Naive thymus-derived CD4-positive, alpha-beta T cell (primary cell): Measurements from ENCODE around the gene USP54. TPM values are rescaled to one million over a fixed set of nuclear protein-coding genes. Genes with fewer than 3 reads are reported as not detected.
A peak's percentile ranks its signal among the peaks of the same experiment; 100 is the strongest.

Experiments
- ATAC-seq: fragments of 150-1000 bp; cut with Tn5 transposase; 2 replicates; pipeline ENCODE4 v1.10.0; 2021; ENCODE audit warnings: mild to moderate bottlenecking, moderate library complexity
- CTCF ChIA-PET: fragments of 350-600 bp; sonication (Branson Sonifier 250); formaldehyde crosslinking; loops from one replicate; lab custom pipeline; 2021; ENCODE audit warnings: antibody characterized with exemption; lab: Charles Lee
- POLR2A ChIA-PET: fragments of 350-600 bp; sonication (Branson Sonifier 250); formaldehyde crosslinking; loops from one replicate; lab custom pipeline; 2021; ENCODE audit warnings: antibody characterized with exemption, inconsistent platforms; lab: Charles Lee
- DNase-seq, 9 donors: peaks; one replicate each; pipeline versions ENCODE4 v3.0.0 to v3.0.0-alpha.2; 2020 to 2022; ENCODE audit warnings: mixed read lengths in 1 of 9
- H3K27ac ChIP-seq: one replicate; pipeline ENCODE4 v1.7.0; 2013; ENCODE audit warnings: mild to moderate bottlenecking, low read depth, low read length, moderate library complexity
- H3K27me3 ChIP-seq, 2 donors: one replicate each; pipeline ENCODE4 v1.7.0; 2013; ENCODE audit warnings: low read length in 2 of 2, mild to moderate bottlenecking in 2 of 2, moderate library complexity in 2 of 2; ENCODE audit not compliant: control insufficient read depth in 2 of 2, insufficient read depth in 2 of 2
- H3K36me3 ChIP-seq, 3 experiments: 1 replicate in 2 of 3; 2 replicates in 1 of 3; pipeline ENCODE4 v1.7.0; 2013; ENCODE audit warnings: low read length in 3 of 3, mild to moderate bottlenecking in 3 of 3, moderate library complexity in 1 of 3; ENCODE audit not compliant: insufficient read depth in 3 of 3, control insufficient read depth in 2 of 3
- H3K4me1 ChIP-seq, 2 donors: one replicate each; pipeline ENCODE4 v1.7.0; 2013; ENCODE audit warnings: low read length in 2 of 2, mild to moderate bottlenecking in 2 of 2, moderate library complexity in 1 of 2; ENCODE audit not compliant: control insufficient read depth in 2 of 2, insufficient read depth in 2 of 2
- H3K4me3 ChIP-seq: 2 replicates; pipeline ENCODE4 v1.7.0; 2013; ENCODE audit warnings: mild to moderate bottlenecking, low read length
- H3K9me3 ChIP-seq, 3 experiments: 1 replicate in 2 of 3; 2 replicates in 1 of 3; pipeline ENCODE4 v1.7.0; 2013; ENCODE audit warnings: low read length in 3 of 3; ENCODE audit not compliant: control insufficient read depth in 2 of 3
- H3K27ac Mint-ChIP-seq, 9 donors: one replicate each; pipeline ENCODE4 v1.8.0; 2020 to 2022; ENCODE audit warnings: mixed read lengths in 9 of 9, mild to moderate bottlenecking in 8 of 9, moderate library complexity in 5 of 9, inconsistent platforms in 2 of 9
- H3K27me3 Mint-ChIP-seq, 5 donors: one replicate each; pipeline ENCODE4 v1.8.0; 2021 to 2022; ENCODE audit warnings: mixed read lengths in 5 of 5, mild to moderate bottlenecking in 1 of 5
- H3K36me3 Mint-ChIP-seq, 5 donors: one replicate each; pipeline ENCODE4 v1.8.0; 2020 to 2022; ENCODE audit warnings: mixed read lengths in 5 of 5, mild to moderate bottlenecking in 3 of 5, inconsistent platforms in 1 of 5
- H3K4me1 Mint-ChIP-seq, 7 donors: one replicate each; pipeline ENCODE4 v1.8.0; 2020 to 2022; ENCODE audit warnings: mixed read lengths in 7 of 7, mild to moderate bottlenecking in 3 of 7, inconsistent platforms in 1 of 7
- H3K4me3 Mint-ChIP-seq, 10 donors: one replicate each; pipeline ENCODE4 v1.8.0; 2020 to 2022; ENCODE audit warnings: mild to moderate bottlenecking in 10 of 10, mixed read lengths in 10 of 10, moderate library complexity in 6 of 10, inconsistent platforms in 2 of 10
- H3K9me3 Mint-ChIP-seq, 11 donors: one replicate each; pipeline ENCODE4 v1.8.0; 2020 to 2022; ENCODE audit warnings: mixed read lengths in 11 of 11, mild to moderate bottlenecking in 4 of 11, inconsistent platforms in 1 of 11, moderate library complexity in 1 of 11
- intact Hi-C, 2 donors: fragments of 100-400 bp; cut with micrococcal nuclease; formaldehyde crosslinking; loops; one replicate each; pipeline ENCODE4 v1.15.1; 2023
- polyA plus RNA-seq, 2 donors: library from polyadenylated mRNA; unstranded; fragments of 300-500 nt; fragmentation: Illumina TruSeq; gene quantifications; one replicate each; pipeline ENCODE4 v1.2.3, GENCODE V29; 2021
- total RNA-seq, 6 experiments: library from RNA in 5 of 6; stranded (reverse) in 5 of 6; gene quantifications; 1 replicate in 5 of 6; 2 replicates in 1 of 6; pipeline ENCODE4 v1.2.3 and lab custom pipeline; 2021 to 2026

Gene USP54
- total and polyA plus RNA-seq, 7 experiments from 2014 or later = 0.41 to 6.7 (median 3.0) TPM

DNA sequence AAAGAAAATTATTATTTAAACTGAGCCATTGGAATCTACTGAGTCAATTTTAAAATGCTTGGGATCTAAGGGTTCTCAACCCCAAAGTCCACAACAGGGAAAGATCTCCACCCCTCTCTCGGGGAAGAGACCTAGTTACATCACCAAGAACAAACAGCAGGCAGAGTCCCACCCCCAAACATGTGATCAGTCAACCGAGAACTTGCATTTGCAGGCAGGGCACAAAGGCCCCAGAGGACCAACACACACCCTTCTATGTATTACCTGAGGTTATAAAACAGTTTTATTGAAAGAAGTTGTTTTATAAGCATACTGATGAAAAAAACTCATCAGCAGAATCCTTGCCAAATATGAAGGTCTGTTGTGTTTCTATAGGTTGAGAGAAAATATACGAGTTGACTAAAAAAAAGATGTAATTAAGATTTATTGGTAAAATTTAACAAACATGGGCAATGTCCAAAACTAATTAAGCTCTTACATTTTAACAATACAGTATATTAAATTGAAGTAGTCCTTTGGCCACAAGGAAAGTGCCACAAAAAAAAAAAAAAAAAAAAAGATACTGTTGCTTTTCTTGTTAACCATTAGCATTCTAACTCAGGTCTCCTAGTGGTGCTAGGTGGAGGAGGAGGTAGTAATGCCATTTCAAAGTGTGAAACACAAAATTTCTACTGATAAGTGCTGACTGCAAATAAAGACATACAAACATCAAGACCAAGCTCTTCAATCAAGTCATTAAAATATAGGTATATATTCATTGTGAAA is 975 bp upstream of the USP54 start:
- ChIA-PET POLR2A (no interaction called here), CTCF (no interaction called here)
- peak overlapping the region; percentile 31 for H3K27ac ChIP-seq
- ATAC-seq (peak; percentile 66), DNase-seq (peak in 4 of 9 donors; percentile 6 to 28 (median 14))
- H3K4me3 ChIP-seq = no peak overlapping the region
- peaks cover 0 to 4% (median 0%) of the 10 kb centered on the region in 5 donors for H3K36me3 Mint-ChIP-seq
- no peaks in the 10 kb centered on the region for H3K9me3 Mint-ChIP-seq
- H3K27me3 ChIP-seq = no peaks in the 10 kb centered on the region
- intact Hi-C loops = loop anchor here (1.0 to 5.0 kb wide), 4 partner anchors 33 to 65 kb away; partner anchors contain the start of gene MYOZ1 (in 1 of the 2)
- H3K9me3 ChIP-seq = no peaks in the 10 kb centered on the region
- H3K27ac Mint-ChIP-seq = peak overlapping the region; percentile 58 to 84 (median 78)
- H3K4me3 Mint-ChIP-seq = peak overlapping the region; percentile 34 to 84 (median 70)
- no peaks in the 10 kb centered on the region for H3K27me3 Mint-ChIP-seq
- peaks cover 12 to 32% (median 27%) of the 10 kb centered on the region in 7 donors for H3K4me1 Mint-ChIP-seq
- no peaks in the 10 kb centered on the region for H3K36me3 ChIP-seq
- H3K4me1 ChIP-seq = peaks cover 0 to 17% of the 10 kb centered on the region in 2 donors

- Histone ChIP-seq H3K4me3 (no peak overlapping the region), H3K4me1 (peaks cover 0 to 17% of the 10 kb centered on the region in 2 donors), H3K9me3 (no peaks in the 10 kb centered on the region), H3K27me3 (no peaks in the 10 kb centered on the region), H3K36me3 (no peaks in the 10 kb centered on the region), H3K27ac (no peak overlapping the region)
- H3K27me3 Mint-ChIP-seq = no peaks in the 10 kb centered on the region
- H3K36me3 Mint-ChIP-seq = peaks cover 0 to 6% (median 4%) of the 10 kb centered on the region in 5 donors
- H3K4me1 Mint-ChIP-seq = peaks cover 12 to 32% (median 28%) of the 10 kb centered on the region in 7 donors
- ATAC-seq = no peak
- ChIA-PET POLR2A (no interaction called here), CTCF (no interaction called here)
- DNase-seq = no peak
- H3K4me3 Mint-ChIP-seq = no peak overlapping the region
- intact Hi-C loops = loop anchor here in 1 of 2 donors (2.0 to 5.0 kb wide), 3 partner anchors 35 to 62 kb away; partner anchors contain the start of gene MYOZ1
- peaks cover 0 to 3% (median 0%) of the 10 kb centered on the region in 11 donors for H3K9me3 Mint-ChIP-seq
- peak overlapping the region in 3 of 9 donors; percentile 16 to 62 (median 28) for H3K27ac Mint-ChIP-seq
These were observed 1.5 kb downstream of the USP54 start for GRCh38 chr10:73589563-73590126.

GRCh38 chr10:73588656-73589055 is 2.5 kb downstream of the USP54 start:
- POLR2A ChIA-PET = interaction anchor here (0.7 kb wide), 1 partner anchor 55 kb away, joined by 3 read pairs; no protein-coding TSS in a partner anchor
- H3K4me1 ChIP-seq = peaks cover 0 to 17% of the 10 kb centered on the region in 2 donors
- CTCF ChIA-PET = no interaction called here
- no peaks in the 10 kb centered on the region for H3K27me3 ChIP-seq
- Mint-ChIP-seq H3K4me1 (peaks cover 12 to 32% (median 28%) of the 10 kb centered on the region in 7 donors), H3K27me3 (no peaks in the 10 kb centered on the region), H3K27ac (no peak overlapping the region), H3K9me3 (peaks cover 0 to 3% (median 0%) of the 10 kb centered on the region in 11 donors), H3K36me3 (peaks cover 0 to 6% (median 4%) of the 10 kb centered on the region in 5 donors), H3K4me3 (no peak overlapping the region)
- no peaks in the 10 kb centered on the region for H3K36me3 ChIP-seq
- intact Hi-C loops = no loop called here
- DNase-seq = no peak
- H3K27ac ChIP-seq = no peak overlapping the region
- no peak overlapping the region for H3K4me3 ChIP-seq
- no peaks in the 10 kb centered on the region for H3K9me3 ChIP-seq
- ATAC-seq = no peak

DNA sequence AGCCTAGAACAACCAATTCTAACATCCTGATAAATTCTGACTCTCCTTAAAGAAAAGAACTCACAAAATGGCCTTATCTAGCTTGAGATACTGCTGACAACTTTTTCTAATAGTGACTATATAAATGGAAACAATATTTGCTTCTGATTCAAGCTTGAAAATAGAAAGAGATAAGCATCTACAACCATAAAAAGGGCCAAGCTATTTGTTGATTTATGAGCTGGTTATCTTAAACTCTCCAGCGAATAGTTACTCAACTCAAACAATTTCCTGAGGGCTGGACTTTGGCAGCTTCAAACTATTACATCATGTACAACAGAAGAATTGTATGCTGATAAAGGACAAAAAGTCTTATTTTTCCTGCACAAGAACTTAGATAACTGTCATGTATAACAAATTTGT is 4.6 kb downstream of the USP54 start:
- peaks cover 0 to 13% (median 4%) of the 10 kb centered on the region in 5 donors for H3K36me3 Mint-ChIP-seq
- H3K36me3 ChIP-seq = no peaks in the 10 kb centered on the region
- no peaks in the 10 kb centered on the region for H3K27me3 ChIP-seq
- H3K9me3 Mint-ChIP-seq = peaks cover 0 to 3% (median 0%) of the 10 kb centered on the region in 11 donors
- ChIA-PET POLR2A (no interaction called here), CTCF (interaction anchor here (1.3 kb wide), 1 partner anchor 57 kb away, joined by 4 read pairs; no protein-coding TSS in a partner anchor)
- ATAC-seq (no peak), DNase-seq (no peak)
- no peak overlapping the region for H3K27ac ChIP-seq
- H3K27ac Mint-ChIP-seq = no peak overlapping the region
- H3K4me1 ChIP-seq = peaks cover 0 to 10% of the 10 kb centered on the region in 2 donors
- H3K4me3 Mint-ChIP-seq = no peak overlapping the region
- peaks cover 7 to 18% (median 14%) of the 10 kb centered on the region in 7 donors for H3K4me1 Mint-ChIP-seq
- no peaks in the 10 kb centered on the region for H3K27me3 Mint-ChIP-seq
- intact Hi-C loops = no loop called here
- H3K9me3 ChIP-seq = no peaks in the 10 kb centered on the region
- no peak overlapping the region for H3K4me3 ChIP-seq

DNA sequence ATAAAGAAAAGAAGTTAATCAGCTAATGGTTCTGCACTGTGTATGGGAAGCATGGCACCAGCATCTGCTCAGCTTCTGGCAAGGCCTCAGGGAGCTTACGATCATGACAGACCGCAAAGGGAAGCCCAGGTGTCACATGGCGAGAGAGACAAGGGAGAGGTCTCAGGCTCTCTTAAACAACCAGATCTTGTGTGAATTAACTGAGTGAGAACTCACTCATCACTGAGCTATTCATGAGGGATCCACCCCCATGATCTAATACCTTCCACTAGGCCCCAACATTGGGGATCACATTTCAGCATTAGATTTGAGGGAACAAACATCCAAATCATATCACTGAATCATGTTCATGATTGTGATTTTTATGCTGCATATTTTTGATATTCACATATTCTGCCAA is 5.8 kb downstream of the USP54 start:
- ATAC-seq = no peak
- Mint-ChIP-seq H3K4me1 (peaks cover 0 to 11% (median 7%) of the 10 kb centered on the region in 7 donors), H3K4me3 (no peak overlapping the region), H3K27me3 (no peaks in the 10 kb centered on the region), H3K9me3 (peaks cover 0 to 3% (median 0%) of the 10 kb centered on the region in 11 donors), H3K36me3 (peaks cover 0 to 13% (median 4%) of the 10 kb centered on the region in 5 donors), H3K27ac (no peak overlapping the region)
- ChIA-PET POLR2A (no interaction called here), CTCF (interaction anchor here (1.0 to 1.3 kb wide), 2 partner anchors 26 to 56 kb away, joined by 3 to 4 read pairs; no protein-coding TSS in a partner anchor)
- no peaks in the 10 kb centered on the region for H3K4me1 ChIP-seq
- H3K27ac ChIP-seq = no peak overlapping the region
- H3K9me3 ChIP-seq = no peaks in the 10 kb centered on the region
- H3K36me3 ChIP-seq = no peaks in the 10 kb centered on the region
- H3K4me3 ChIP-seq = no peak overlapping the region
- H3K27me3 ChIP-seq = no peaks in the 10 kb centered on the region
- DNase-seq = no peak
- intact Hi-C loops = no loop called here

DNA sequence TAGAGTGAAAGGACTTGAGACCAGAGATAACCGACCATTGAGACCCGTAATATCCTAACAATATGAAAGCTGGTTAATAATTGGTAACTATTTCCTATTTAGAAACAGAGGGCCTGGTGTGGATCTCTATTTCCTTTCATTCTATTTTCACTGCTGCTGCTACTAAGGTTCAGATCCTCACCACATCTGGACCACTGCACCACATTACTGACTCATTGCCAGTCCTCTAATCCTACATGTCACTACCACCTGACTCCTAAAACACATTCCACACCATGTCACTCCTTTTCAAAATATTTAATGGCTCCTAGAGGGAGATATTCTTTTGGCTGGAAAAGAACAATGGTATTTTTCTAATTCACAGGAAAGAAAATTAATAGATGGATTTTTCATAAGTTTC is 6.4 kb downstream of the USP54 start:
- Histone ChIP-seq H3K9me3 (no peaks in the 10 kb centered on the region), H3K36me3 (no peaks in the 10 kb centered on the region), H3K4me1 (no peaks in the 10 kb centered on the region), H3K4me3 (no peak overlapping the region), H3K27me3 (no peaks in the 10 kb centered on the region), H3K27ac (no peak overlapping the region)
- DNase-seq (no peak), ATAC-seq (no peak)
- ChIA-PET POLR2A (no interaction called here), CTCF (interaction anchor here (1.0 kb wide), 1 partner anchor 27 kb away, joined by 3 read pairs; no protein-coding TSS in a partner anchor)
- Mint-ChIP-seq H3K4me1 (peaks cover 0 to 5% (median 3%) of the 10 kb centered on the region in 7 donors), H3K27ac (no peak overlapping the region), H3K9me3 (peaks cover 0 to 3% (median 0%) of the 10 kb centered on the region in 11 donors), H3K27me3 (no peaks in the 10 kb centered on the region), H3K36me3 (peaks cover 0 to 13% (median 4%) of the 10 kb centered on the region in 5 donors), H3K4me3 (no peak overlapping the region)
- intact Hi-C loops = no loop called here
